Measurements from ENCODE around the gene SMC3.

SMC3 gene

GRCh38 chr10:110567201-110568054 is at the start of gene SMC3:
SMC3 (plus strand) TSS chr10:110567695; CDS start chr10:110567817, 122 bp downstream.
- peak; percentile 90 for DNase-seq (ENCODE audit: extremely low read depth, low read depth)
- TF ChIP-seq CTCF (IDR thresholded peaks at IDR 0.05; ENCODE audit: low read depth, low read length, missing control alignments), result no peak
- peak within 1 kb of the TSS; percentile 90 for H3K4me3 ChIP-seq (replicated peaks; ENCODE audit: low read depth, low read length)

GRCh38 chr10:110522365-110522988 is 45.0 kb upstream of the SMC3 start:
- DNase-seq (ENCODE audit: extremely low read depth, low read depth), result no peak
- no peak for TF ChIP-seq CTCF (IDR thresholded peaks at IDR 0.05; ENCODE audit: low read depth, low read length, missing control alignments)
- H3K4me3 ChIP-seq (replicated peaks; ENCODE audit: low read depth, low read length), result no peak overlapping the region

GRCh38 chr10:110523736-110524135 is 43.8 kb upstream of the SMC3 start:
- no peak overlapping the region for H3K4me3 ChIP-seq (replicated peaks; ENCODE audit: low read depth, low read length)
- DNase-seq (ENCODE audit: extremely low read depth, low read depth), result no peak
- TF ChIP-seq CTCF (IDR thresholded peaks at IDR 0.05; ENCODE audit: low read depth, low read length, missing control alignments), result no peak

GRCh38 chr10:110524179-110524858 is 43.2 kb upstream of the SMC3 start:
- TF ChIP-seq CTCF (IDR thresholded peaks at IDR 0.05; ENCODE audit: low read depth, low read length, missing control alignments), result no peak
- DNase-seq (ENCODE audit: extremely low read depth, low read depth), result no peak
- H3K4me3 ChIP-seq (replicated peaks; ENCODE audit: low read depth, low read length), result no peak overlapping the region

- no peak overlapping the region for H3K4me3 ChIP-seq (replicated peaks; ENCODE audit: low read depth, low read length)
- TF ChIP-seq CTCF (IDR thresholded peaks at IDR 0.05; ENCODE audit: low read depth, low read length, missing control alignments), result no peak
These were observed 42.6 kb upstream of the SMC3 start for GRCh38 chr10:110524859-110525232.

GRCh38 chr10:110525349-110526260 is 41.9 kb upstream of the SMC3 start:
- no peak for TF ChIP-seq CTCF (IDR thresholded peaks at IDR 0.05; ENCODE audit: low read depth, low read length, missing control alignments)
- DNase-seq (ENCODE audit: extremely low read depth, low read depth), result no peak
- H3K4me3 ChIP-seq (replicated peaks; ENCODE audit: low read depth, low read length), result no peak overlapping the region

More at GRCh38 chr10:110524859-110525232, 42.6 kb upstream of the SMC3 start:
- no peak for DNase-seq (ENCODE audit: extremely low read depth, low read depth)

All from HFF-Myc (cell line).